Activated CD8-positive, alpha-beta memory T cell treated with anti-CD3 and anti-CD28 coated beads, Interleukin-2, amount 50 U/mL, for 1 hour (primary cell): ENCODE data around the gene SMYD3.

ENCODE experiments used
- DNase-seq: peaks from one replicate; pipeline ENCODE4 v3.0.0-alpha.2; 2020; ENCODE audit errors: extremely low read depth

The SMYD3 gene

DNA sequence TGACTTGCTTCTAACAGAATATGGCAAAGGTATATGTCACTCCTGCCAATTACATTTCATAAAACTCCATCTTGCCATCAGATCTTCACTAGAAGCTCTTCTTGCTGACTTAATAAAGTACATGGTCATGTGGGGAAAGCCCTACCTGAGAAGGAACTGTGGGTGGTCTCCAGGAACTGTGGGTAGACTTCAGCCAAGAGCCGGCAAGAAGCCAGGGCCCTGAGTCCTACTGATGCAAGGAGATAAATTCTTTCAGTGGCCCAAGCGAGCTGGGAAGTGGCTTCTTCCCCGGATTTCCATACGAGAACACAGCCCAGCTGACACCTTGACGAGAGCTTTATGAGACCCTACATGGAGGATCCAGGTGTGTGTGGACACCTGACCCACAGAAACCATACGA, 228.7 kb downstream of the SMYD3 start:
- DNase-seq: no peak

DNA sequence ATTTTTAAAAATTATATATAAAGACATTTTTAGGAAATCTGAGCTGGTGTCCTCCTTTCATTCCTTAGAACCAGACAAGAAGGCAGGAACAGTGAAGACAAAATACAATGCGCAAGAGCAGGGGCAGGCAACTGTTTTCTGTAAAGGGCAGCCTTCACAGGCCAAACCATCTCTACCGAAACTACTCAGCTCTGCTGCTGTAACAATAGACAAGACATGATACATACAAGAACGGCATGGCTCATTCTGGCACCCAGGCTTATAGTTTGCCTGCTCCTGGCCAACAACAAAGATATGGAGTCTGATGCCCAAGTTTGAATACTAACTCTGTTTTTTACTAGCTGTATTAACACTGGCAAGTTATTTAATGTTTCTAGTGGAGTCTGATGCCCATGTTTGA, 232.0 kb downstream of the SMYD3 start:
- no peak for DNase-seq

DNA sequence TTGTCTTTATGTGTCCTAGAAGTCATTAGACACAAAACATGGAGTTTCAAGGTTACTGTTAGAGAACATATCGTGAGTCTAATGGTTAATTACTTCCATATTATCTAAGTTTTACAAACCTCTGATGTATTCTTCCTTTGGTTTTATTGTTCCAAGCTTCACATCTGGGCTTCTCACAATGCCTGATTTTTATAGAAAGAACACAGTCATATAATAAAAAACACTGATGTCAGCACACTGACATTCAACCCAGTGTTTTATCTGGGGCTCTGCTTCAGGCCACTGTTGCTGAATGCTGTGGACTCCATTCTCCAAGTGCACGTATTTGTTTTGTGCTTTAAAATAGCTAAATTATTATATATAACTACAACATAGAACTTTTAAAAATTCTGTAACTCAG, 232.9 kb downstream of the SMYD3 start:
- DNase-seq: no peak

GRCh38 chr1:246271516-246271915, 235.6 kb downstream of the SMYD3 start:
- no peak for DNase-seq

- DNase-seq: no peak
Observed at GRCh38 chr1:246270236-246270635, 236.8 kb downstream of the SMYD3 start.

DNA sequence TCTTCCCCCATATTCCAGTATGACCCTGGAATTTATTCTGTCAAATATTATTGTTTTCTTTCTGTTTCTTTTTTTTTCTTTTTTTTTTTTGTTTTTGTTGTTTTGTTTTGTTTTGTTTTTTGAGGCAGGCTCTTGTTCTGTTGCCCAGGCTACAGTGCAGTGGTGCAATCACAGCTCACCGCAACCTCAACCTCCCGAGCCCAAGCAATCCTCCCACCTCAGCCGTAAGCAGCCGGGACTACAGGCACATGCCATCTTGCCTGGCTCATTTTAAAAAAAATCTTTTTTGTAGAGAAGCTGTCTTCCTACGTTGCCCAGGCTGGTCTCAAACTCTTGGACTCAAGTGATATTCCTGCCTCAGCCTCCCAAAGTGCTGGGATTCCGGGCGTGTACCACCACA, 237.6 kb downstream of the SMYD3 start:
- DNase-seq: no peak

DNA sequence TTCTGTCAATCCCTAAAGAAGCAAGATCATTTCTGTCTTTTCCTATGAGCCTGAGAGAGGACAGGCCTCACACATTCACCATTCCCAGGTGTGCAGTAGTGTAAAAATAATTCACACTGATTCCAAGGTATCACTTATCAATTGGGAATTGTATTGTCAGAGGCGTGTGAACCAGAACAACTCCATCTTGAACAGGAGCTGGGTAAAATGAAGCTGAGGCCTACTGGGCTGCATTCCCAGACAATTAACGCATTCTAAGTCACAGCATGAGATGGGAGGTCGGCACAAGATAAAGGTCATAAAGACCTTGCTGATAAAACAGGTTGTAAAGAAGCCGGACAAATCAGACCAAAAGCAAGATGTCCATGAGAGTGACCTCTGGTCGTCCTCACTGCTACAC, 239.2 kb downstream of the SMYD3 start:
- no peak for DNase-seq

- no peak for DNase-seq
Observed at GRCh38 chr1:246267426-246267825, 239.7 kb downstream of the SMYD3 start.

DNA sequence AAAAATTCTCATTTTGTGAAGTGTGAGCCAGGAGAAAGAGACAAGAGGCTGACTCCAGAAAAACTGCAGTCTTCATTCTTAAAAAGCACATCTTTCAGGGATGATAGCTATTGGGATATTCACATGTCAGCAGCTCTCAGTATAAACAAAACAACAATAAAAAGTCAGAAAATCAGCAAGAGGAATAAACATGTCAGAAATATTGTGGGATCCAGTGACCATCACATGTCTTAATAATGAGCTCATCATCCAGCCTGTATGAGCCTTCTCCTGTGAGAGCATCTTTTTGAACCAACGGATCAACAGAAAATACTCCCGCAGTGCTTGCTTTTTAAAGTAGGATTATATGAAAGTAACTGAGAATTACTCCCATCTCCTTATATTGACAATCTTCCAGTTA, 241.6 kb downstream of the SMYD3 start:
- DNase-seq: no peak

- DNase-seq: no peak
Observed at GRCh38 chr1:246262281-246262680, 244.8 kb downstream of the SMYD3 start.

- no peak for DNase-seq
Observed at GRCh38 chr1:246261639-246262038, 245.4 kb downstream of the SMYD3 start.

GRCh38 chr1:246258250-246258649, 248.8 kb downstream of the SMYD3 start:
- DNase-seq: no peak

- no peak for DNase-seq
Observed at GRCh38 chr1:246255773-246256172, 251.3 kb downstream of the SMYD3 start.

GRCh38 chr1:246254854-246255253, 252.2 kb downstream of the SMYD3 start:
- no peak for DNase-seq

DNA sequence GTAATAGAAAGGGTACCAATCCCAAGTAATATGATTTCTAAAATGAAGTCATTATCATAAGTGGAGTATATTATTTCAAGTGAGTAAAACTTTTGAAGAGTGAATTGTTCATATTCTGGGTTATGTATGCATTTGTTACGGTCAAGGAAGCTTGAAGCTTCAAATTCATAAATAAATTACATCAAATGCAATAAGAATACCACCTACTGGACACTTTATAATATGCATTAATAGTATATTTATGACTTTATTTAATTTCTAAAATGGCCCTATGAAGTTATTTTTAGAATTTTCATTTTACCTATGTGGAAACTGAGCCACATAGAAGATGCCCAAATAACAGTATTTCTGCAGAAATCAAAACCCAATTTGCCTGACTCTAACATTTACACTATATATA, 260.6 kb downstream of the SMYD3 start:
- no peak for DNase-seq

- DNase-seq: no peak
Observed at GRCh38 chr1:246245541-246245940, 261.5 kb downstream of the SMYD3 start.

- DNase-seq: no peak
Observed at GRCh38 chr1:246232126-246232525, 275.0 kb downstream of the SMYD3 start.

- no peak for DNase-seq
Observed at GRCh38 chr1:246226041-246226440, 281.0 kb downstream of the SMYD3 start.

- no peak for DNase-seq
Observed at GRCh38 chr1:246221485-246222255, 285.4 kb downstream of the SMYD3 start.

DNA sequence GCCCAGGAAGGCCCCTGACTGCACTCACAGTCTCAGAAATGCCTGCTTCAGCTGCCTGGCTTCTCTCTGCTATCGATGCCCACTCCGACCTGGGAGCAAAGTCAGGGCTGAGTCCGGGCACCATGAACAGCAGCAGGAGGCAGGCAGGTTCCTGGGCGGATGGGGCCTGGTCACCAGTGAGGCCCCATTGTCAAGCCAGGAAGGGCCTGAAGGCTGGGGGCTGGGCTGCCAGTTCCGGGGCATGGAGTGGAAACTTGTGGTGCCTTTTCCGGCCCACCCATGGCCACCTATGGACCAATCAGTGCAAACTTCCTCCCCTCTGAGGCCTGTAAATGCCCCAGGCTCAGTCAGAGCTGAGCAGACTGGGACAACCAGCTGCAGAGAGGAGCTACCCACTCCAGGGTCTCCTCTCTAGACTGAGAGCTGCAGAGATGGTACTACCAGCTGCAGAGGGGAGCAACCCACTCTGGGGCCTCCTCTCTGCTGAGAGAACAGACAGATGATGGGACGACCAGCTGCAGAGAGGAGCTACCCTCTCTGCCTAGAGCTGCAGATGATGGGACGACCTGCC, 286.5 kb downstream of the SMYD3 start:
- no peak for DNase-seq

DNA sequence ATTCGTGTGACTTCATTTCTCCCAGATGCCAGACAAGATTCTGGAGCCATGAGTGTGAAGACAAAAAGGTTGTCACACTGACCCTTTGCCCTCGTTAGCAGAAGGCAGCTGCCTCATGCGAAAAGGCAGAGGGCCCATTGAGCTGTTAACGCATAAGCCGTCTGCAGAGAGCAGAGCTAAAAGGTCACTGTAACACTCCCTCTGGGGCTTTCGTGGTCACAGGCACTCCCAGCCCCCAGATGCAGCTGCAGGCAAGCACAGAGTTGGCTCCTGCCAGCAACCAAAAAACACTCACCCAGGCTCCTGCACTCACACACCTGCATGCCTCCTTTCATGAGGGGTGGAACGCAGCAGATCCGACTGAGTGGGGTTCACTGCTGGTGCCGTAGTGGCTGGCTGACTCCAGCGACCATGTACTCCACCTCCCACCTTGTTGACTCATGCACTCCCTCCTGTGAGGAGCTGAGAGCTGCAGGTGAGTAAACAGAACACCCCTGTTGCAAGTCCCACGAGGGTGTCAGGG, 287.5 kb downstream of the SMYD3 start:
- no peak for DNase-seq

DNA sequence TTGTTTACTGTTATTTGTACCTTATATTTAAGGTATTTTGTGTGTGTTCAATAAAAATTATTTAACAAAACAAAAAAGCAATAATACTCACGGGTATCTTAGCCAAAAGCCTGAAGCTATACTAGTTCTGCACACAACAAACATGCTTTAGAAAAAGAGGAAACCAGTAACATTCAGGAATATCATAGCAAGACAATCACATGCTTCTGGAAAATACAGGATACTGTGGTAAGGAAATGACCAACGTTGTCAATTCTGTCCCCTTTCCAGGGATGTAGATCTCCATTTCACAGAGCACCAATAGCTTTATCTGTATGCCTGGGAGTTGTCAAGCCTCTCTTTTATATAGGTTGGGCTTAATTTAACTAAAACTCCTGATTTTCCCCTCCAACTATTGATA, 288.4 kb downstream of the SMYD3 start:
- no peak for DNase-seq

DNA sequence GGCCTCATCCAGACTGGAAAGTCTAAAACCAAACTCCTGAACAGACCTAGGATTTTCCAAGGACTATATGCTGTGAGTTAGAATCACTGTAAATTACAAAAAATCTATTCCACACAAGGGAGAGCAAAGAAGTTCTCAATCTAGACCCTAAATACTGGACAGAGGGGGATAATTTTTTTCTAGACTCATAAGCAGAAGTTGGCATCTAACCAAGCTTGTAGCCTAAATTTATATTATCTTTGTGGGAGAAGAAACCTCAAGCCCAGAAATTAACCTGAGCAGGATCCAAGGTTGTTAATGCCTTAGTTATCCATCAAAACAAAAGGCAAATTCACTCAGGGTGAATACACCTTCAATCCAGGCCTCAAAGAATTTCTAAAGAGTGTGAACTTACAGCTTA, 290.2 kb downstream of the SMYD3 start:
- no peak for DNase-seq

GRCh38 chr1:246215510-246215903, 291.6 kb downstream of the SMYD3 start:
- no peak for DNase-seq
